Muscle of leg (tissue), 11 donors: ENCODE data around the gene SLX4IP. TPM values are rescaled to one million over a fixed set of nuclear protein-coding genes. Genes with fewer than 3 reads are reported as not detected.

ENCODE experiments used
- DNase-seq: peaks from one replicate; pipeline ENCODE4 v3.0.0; 2013
- H3K27ac ChIP-seq: one replicate; pipeline ENCODE4 v1.5.1; 2013; ENCODE audit warnings: mild to moderate bottlenecking, low read length, control low read depth
- H3K27me3 ChIP-seq: one replicate; pipeline ENCODE4 v1.6.1; 2013; ENCODE audit warnings: low read length; ENCODE audit not compliant: control insufficient read depth, insufficient read depth
- H3K36me3 ChIP-seq: one replicate; pipeline ENCODE4 v1.6.1; 2013; ENCODE audit warnings: low read length; ENCODE audit not compliant: control insufficient read depth, insufficient read depth
- H3K4me1 ChIP-seq: one replicate; pipeline ENCODE4 v1.6.1; 2013; ENCODE audit warnings: low read length; ENCODE audit not compliant: control insufficient read depth, insufficient read depth
- H3K4me3 ChIP-seq: one replicate; pipeline ENCODE4 v1.5.1; 2013; ENCODE audit warnings: low read length, control low read depth
- H3K9me3 ChIP-seq: replicated peaks from 2 replicates; pipeline ENCODE4 v1.6.1; 2013; ENCODE audit warnings: low read depth, low read length; ENCODE audit not compliant: control insufficient read depth
- WGBS: methylation state at CpG from one replicate; pipeline ENCODE4 v1.1.5; 2013; ENCODE audit warnings: missing lambda C conversion rate; ENCODE audit not compliant: insufficient coverage; 5-methylcytosine and 5-hydroxymethylcytosine counted together
- polyA plus RNA-seq, 8 donors: library from polyadenylated mRNA; unstranded; fragments of 120-200 nt; gene quantifications; one replicate each; pipeline versions ENCODE4 v1.2.1 to v1.2.3, GENCODE V29; 2013; ENCODE audit warnings: inconsistent platforms in 1 of 8, low replicate concordance in 1 of 8; ENCODE audit not compliant: insufficient read length in 8 of 8, insufficient read depth in 1 of 8
- total RNA-seq: library from RNA; stranded (reverse); fragments of 120-200 nt; gene quantifications from one replicate; pipeline ENCODE4 v1.2.4, GENCODE V29; 2013

Gene SLX4IP
- total and polyA plus RNA-seq, 9 donors, result 3.3 to 5.0 (median 4.4) TPM

DNA sequence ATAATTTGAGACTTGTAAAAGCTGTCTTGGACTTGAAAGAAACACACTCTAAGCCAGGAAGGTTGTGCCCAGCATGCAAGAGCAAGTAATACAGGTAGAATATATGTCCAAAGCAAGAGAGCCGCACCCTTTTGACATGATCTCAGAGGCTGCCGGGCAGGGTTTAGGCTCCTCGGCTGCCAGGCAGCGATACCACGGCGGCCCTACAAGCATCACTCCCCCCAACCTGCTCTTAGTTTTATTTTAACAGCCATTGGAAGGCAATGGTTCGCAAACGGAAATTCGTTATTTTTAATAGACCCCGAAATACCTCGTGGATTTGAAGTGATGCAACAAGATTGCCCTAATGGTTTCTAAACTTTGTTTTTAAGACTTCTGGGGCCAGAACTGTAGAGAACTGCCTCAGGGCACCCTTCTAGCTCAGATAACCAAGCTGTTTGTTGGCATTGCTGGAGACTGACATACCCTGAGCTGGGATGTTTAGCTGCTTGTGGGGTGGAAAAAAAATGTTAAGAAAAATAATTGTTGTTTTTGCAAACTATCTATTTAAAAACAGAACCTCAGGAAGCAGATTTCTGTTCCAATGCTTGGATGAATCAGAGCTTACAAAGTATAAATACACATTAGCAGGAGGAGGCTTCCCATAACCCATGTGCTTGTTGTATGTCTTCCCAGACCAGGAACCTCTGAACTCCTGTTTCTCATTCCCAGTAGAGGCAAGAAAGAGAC is 199.7 kb downstream of the SLX4IP start:
- Histone ChIP-seq H3K27ac (peak overlapping the region; percentile 84), H3K4me1 (peaks cover 68% of the 10 kb centered on the region), H3K9me3 (no peaks in the 10 kb centered on the region), H3K36me3 (peaks cover 15% of the 10 kb centered on the region), H3K4me3 (no peak overlapping the region), H3K27me3 (no peaks in the 10 kb centered on the region)
- peak; percentile 85 for DNase-seq
- 90% methylated on average over 6 of the region's 11 CpGs for WGBS

DNA sequence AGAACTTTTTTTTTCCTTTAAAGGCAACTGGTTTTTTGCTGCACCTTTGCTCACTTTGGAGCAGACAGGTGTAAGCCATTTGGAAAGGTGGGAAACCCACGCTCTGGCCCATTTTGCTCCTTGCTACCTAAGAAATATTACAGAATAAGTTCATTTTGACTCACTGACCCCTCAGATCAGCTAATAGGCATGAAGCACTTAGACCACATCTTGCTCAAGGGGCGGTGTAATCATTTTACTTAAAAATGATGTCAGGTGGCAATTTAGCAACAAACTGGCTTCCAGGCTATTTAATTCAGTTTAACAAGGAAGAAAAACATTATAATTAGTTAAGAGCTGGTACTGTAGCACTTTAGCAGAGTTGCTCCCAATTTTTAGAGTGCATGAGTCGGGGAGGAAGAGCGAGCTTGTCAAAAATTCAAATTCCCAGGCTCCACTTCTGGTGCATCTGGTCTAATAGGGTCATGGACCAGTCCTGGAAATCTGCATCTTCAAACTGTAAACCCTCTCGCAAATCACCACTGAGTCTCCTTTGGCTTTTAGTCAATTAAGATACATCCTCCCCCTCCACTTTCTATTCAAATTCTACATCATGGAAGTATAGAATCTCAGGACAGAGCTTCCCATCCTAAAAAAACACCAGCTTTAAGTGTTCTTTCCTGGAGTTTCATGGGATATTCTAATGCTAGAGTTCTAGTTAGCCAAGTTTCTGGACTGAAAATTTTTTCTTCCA is 200.5 kb downstream of the SLX4IP start:
- Histone ChIP-seq H3K36me3 (peaks cover 23% of the 10 kb centered on the region), H3K27me3 (no peaks in the 10 kb centered on the region), H3K4me3 (no peak overlapping the region), H3K9me3 (no peaks in the 10 kb centered on the region), H3K4me1 (peaks cover 68% of the 10 kb centered on the region), H3K27ac (peak overlapping the region; percentile 84)
- no peak for DNase-seq
- WGBS, result no CpG with 5 or more reads among the region's 5 CpGs

DNA sequence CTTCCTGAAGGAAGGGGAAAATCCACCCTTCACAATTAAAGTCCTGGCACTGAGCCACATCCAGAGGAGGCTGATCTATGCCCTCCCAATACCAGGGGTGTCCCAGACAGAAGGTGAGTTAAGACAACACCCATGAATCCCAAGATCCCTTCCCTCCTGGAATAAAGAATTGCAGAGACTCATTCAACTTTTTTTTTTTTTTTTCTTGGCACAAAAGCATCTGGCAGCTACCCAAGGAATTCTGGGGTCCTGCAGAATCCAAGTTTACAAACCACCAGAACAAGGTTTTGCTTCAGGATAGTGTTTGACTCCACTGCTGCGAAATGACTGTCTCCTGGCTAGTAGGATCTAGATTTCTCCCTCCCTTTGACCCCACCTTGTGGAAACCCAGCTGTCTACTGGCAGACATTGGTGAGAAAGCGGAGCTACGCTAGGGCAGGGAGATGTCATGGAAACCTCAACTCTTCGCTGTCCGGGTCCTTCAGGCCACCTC is 201.3 kb downstream of the SLX4IP start:
- Histone ChIP-seq H3K9me3 (no peaks in the 10 kb centered on the region), H3K36me3 (peaks cover 30% of the 10 kb centered on the region), H3K4me1 (peaks cover 64% of the 10 kb centered on the region), H3K27me3 (no peaks in the 10 kb centered on the region), H3K4me3 (no peak overlapping the region), H3K27ac (peak overlapping the region; percentile 84)
- peak; percentile 88 for DNase-seq
- 46% methylated on average over 2 of the region's 5 CpGs for WGBS

DNA sequence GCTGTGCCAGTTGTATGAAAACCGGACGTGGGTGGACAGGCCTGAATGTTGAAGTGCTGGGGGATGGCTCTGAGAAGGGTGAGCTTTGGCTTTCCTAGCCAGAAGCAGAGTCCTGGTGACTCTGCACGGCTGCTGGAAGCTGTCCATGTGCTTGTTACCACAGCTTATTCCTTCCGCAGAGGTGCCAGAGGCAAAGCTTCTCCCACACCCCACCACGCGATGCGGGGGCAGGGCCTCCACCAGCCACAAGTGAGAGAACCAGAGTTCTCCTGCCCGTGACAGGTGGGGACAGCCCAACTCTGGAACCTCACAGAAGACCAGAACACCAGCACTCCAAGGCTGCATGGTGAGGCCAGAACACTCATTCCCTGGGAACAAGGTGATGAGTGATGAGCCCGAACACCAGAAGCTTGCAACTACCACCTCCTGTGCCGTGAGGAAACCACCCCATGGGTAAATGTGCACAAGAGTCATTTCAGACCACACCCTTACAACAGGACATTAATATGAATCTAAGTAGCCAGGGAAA is 202.0 kb downstream of the SLX4IP start:
- H3K27ac ChIP-seq, result peak overlapping the region; percentile 84
- peaks cover 37% of the 10 kb centered on the region for H3K36me3 ChIP-seq
- no peaks in the 10 kb centered on the region for H3K27me3 ChIP-seq
- H3K4me1 ChIP-seq, result peaks cover 61% of the 10 kb centered on the region
- no peaks in the 10 kb centered on the region for H3K9me3 ChIP-seq
- DNase-seq, result peak; percentile 49
- 70% methylated on average over 5 of the region's 10 CpGs for WGBS
- no peak overlapping the region for H3K4me3 ChIP-seq

DNA sequence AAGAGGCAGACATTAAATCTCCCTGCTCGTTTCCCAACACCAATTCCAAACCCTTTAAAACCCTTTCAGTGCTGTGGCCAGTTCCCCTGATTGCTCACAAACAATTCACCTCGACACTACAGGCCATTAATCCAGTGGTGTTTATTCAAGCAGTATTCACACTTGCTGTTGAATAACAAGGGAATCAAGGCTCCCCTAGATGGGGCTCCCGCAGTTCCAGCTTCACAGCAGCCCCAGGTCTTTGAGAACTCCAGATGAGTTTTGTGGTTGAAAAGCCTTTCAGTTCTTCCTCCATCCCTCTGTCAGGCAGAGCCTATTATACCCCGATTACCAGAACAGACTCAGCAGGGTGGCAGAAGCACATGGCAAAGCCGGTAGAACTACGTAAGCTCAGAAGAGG is 202.5 kb downstream of the SLX4IP start:
- Histone ChIP-seq H3K27me3 (no peaks in the 10 kb centered on the region), H3K9me3 (no peaks in the 10 kb centered on the region), H3K4me3 (no peak overlapping the region), H3K36me3 (peaks cover 41% of the 10 kb centered on the region), H3K27ac (no peak overlapping the region), H3K4me1 (peaks cover 58% of the 10 kb centered on the region)
- DNase-seq, result no peak
- WGBS, result 17% methylated on average over 1 of the region's 6 CpGs

DNA sequence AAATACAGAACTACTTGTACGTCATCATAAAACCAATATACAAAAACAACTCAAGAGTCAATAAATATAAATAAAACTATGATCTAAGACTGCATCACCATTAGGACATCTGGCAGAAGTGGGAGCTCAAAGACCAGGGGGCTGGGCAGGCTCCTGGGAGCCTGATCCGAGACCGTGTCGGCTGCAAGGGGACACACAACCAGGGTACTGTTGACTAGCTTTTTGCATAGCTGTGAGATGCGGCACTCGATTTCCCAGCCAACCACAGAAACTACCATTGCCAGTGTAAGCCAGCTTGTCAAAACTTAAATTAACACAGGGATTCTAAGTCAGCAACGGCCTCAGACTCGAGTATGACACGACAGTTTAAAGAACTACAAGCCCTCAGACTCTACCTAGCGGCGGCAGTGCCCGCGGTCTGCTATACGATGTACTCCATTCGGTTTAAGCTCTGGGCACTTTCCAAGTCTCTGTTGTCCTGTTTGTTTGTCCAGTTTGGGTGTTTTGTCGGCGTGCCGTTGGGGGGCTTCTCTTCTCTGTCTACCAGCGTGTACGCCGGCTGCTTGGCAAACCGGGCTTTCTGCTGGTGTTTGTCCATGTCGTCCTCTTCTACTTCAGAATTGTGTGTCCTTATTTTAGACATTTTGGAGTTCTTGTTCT is 204.1 kb downstream of the SLX4IP start:
- Histone ChIP-seq H3K27me3 (no peaks in the 10 kb centered on the region), H3K27ac (peak overlapping the region; percentile 31), H3K36me3 (peaks cover 56% of the 10 kb centered on the region), H3K4me1 (peaks cover 51% of the 10 kb centered on the region), H3K4me3 (no peak overlapping the region), H3K9me3 (no peaks in the 10 kb centered on the region)
- DNase-seq, result no peak
- 88% methylated on average over 9 of the region's 23 CpGs for WGBS

DNA sequence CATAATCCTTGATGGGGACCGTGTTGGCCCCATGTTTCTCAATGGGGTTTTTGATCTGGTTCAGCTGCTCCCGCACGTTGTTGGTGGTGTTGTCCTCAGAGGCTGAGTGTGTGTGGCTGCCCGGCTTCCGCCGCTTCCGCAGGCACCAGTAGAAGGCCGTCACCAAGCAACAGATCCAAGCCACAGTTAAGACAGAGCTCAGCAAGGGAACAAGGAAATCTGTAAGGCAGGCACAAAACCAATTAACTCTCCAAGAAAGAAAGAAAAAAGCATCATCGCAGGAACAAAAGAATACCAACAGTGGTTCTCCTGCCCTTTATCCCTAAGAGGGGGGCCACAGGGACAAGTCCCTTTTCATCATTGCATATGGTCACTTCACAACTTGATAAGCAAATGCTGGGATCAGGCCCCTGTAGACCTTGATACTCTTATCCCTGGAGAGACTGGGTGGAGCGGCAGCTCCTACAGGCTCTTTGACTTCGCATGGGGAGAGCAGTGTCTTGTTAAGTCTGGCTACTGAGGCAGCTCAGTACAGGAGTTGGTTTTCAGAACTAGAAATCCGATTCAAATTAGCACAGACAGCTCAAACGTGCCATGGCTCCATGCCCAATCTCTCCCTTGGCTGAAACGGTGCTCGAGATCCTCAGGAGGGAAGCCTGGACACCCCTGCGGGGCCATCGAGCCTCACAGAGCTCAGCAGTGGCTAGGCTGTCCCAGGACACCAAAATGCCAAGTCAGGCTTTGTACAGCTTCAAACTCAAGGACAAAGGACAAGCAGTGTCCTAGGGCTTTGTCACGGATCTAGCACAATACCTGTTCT is 204.8 kb downstream of the SLX4IP start:
- peaks cover 51% of the 10 kb centered on the region for H3K4me1 ChIP-seq
- no peaks in the 10 kb centered on the region for H3K9me3 ChIP-seq
- WGBS, result 60% methylated on average over 9 of the region's 18 CpGs
- H3K27ac ChIP-seq, result no peak overlapping the region
- no peaks in the 10 kb centered on the region for H3K27me3 ChIP-seq
- no peak overlapping the region for H3K4me3 ChIP-seq
- peaks cover 64% of the 10 kb centered on the region for H3K36me3 ChIP-seq
- DNase-seq, result no peak

DNA sequence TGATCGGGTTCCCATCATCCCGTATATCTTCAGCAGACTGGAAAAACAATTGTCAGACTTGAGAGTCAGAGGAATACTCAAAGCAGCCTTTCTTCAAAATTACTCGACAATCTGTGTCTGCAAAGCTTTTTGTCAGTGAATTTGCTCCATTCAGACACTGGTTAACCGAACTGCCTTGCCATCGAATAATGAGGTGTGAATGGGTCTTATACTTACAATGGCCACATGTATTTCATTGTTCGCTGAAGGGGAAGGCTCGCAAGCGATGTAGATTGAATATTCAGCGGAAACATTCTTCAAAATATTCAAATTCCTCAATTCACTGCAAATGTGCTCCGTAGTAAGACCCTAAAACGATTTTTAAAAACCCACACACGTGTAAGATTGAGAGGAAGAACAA is 205.8 kb downstream of the SLX4IP start:
- no peaks in the 10 kb centered on the region for H3K9me3 ChIP-seq
- peaks cover 73% of the 10 kb centered on the region for H3K36me3 ChIP-seq
- no peak for DNase-seq
- WGBS, result 83% methylated on average over 4 of the region's 12 CpGs
- peaks cover 51% of the 10 kb centered on the region for H3K4me1 ChIP-seq
- H3K27me3 ChIP-seq, result no peaks in the 10 kb centered on the region
- no peak overlapping the region for H3K4me3 ChIP-seq
- H3K27ac ChIP-seq, result no peak overlapping the region

DNA sequence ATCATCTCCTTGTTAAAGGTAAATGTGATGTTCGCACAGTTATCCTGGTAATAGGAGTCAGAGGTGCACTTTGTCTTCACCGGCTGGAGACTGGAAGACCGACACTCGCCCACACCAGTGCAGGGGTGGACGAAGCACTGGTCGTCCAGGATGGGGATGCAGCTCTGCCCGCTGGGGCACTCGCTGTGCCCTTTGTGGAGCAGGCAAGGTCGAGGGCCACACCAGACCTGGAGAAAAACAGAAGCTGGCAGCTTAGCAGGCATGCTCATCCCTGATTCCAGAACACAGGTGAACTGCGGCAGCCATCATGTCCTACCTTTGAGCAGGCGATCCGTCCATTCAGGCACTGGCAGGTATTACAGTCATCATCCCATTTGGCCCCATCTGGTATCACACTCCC is 206.4 kb downstream of the SLX4IP start:
- 89% methylated on average over 12 of the region's 12 CpGs for WGBS
- H3K4me3 ChIP-seq, result no peak overlapping the region
- H3K9me3 ChIP-seq, result no peaks in the 10 kb centered on the region
- H3K4me1 ChIP-seq, result peaks cover 50% of the 10 kb centered on the region
- peaks cover 79% of the 10 kb centered on the region for H3K36me3 ChIP-seq
- H3K27ac ChIP-seq, result no peak overlapping the region
- no peak for DNase-seq
- no peaks in the 10 kb centered on the region for H3K27me3 ChIP-seq
